Neural progenitor cell (in vitro differentiated cells): Measurements from ENCODE around the gene USH1G.

ENCODE experiments used
- CTCF ChIP-seq: fragments of 200-600 bp; sonication (generic); IDR thresholded peaks from 2 replicates; pipeline ENCODE4 v1.5.1; 2017; ENCODE audit warnings: antibody characterized with exemption, mild to moderate bottlenecking
- EZH2 ChIP-seq: fragments of 200-600 bp; sonication (generic); IDR thresholded peaks from 2 replicates; pipeline ENCODE4 v1.6.1; 2017; ENCODE audit warnings: antibody characterized with exemption, mild to moderate bottlenecking, moderate library complexity

DNA sequence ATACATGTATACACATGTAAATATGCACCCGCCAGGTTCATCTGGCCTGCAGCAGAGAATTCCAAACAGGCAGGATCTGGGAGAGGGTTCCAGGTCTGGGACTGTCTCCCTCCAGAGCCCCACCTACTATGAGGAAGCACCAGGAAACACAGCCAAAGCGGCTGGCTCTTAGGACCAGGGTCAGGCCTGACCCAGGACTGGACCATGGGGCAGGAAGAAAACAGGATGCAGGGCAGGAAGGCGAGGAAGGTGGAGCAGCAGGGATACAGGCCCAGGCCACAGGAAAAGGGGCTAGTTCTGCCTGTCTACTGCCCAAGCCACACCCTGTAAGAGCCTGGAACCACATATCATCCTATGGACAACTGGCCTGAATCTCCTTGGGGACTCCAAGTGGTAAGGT lies 47.3 kb upstream of the USH1G start:
- TF ChIP-seq EZH2 (no peak), CTCF (no peak)
